CD4-positive, alpha-beta T cell (primary cell): ENCODE results near the gene FNDC10. TPM values are rescaled to one million over a fixed set of nuclear protein-coding genes. Genes with fewer than 3 reads are reported as not detected.
A peak's percentile ranks its signal among the peaks of the same experiment; 100 is the strongest.

Source experiments
- ATAC-seq: fragments of 200-7000 bp; cut with Tn5 transposase; one replicate; pipeline ENCODE4 v1.10.0; 2022; ENCODE audit warnings: mild to moderate bottlenecking; ENCODE audit not compliant: poor library complexity
- CTCF ChIA-PET: fragments of 350-600 bp; sonication (Branson Sonifier 250); formaldehyde crosslinking; loops from one replicate; lab custom pipeline; 2021; ENCODE audit warnings: antibody characterized with exemption, inconsistent platforms; lab: Charles Lee
- POLR2A ChIA-PET: fragments of 350-600 bp; sonication (Branson Sonifier 250); formaldehyde crosslinking; loops from one replicate; lab custom pipeline; 2021; ENCODE audit warnings: antibody characterized with exemption, inconsistent platforms; lab: Charles Lee
- DNase-seq, 14 experiments: peaks; one replicate each; pipeline ENCODE4 v3.0.0-alpha.2; 2013 to 2020; ENCODE audit warnings: mixed read lengths in 2 of 14
- H3K27ac ChIP-seq, 2 donors: one replicate each; pipeline versions ENCODE4 v1.5.1 to v1.7.0; 2013; ENCODE audit warnings: low read length in 2 of 2, low read depth in 1 of 2, mild to moderate bottlenecking in 1 of 2
- H3K27me3 ChIP-seq, 2 experiments: 1 replicate in 1 of 2; 2 replicates in 1 of 2; pipeline versions ENCODE4 v1.6.1 to v1.7.0; 2013; ENCODE audit warnings: low read length in 2 of 2, control low read depth in 1 of 2, mild to moderate bottlenecking in 1 of 2, moderate library complexity in 1 of 2; ENCODE audit not compliant: insufficient read depth in 2 of 2, control insufficient read depth in 1 of 2
- H3K36me3 ChIP-seq: one replicate; pipeline ENCODE4 v1.6.1; 2013; ENCODE audit warnings: low read length, control low read depth; ENCODE audit not compliant: insufficient read depth
- H3K4me1 ChIP-seq: one replicate; pipeline ENCODE4 v1.6.1; 2013; ENCODE audit warnings: low read length, control low read depth; ENCODE audit not compliant: insufficient read depth
- H3K4me3 ChIP-seq: one replicate; pipeline ENCODE4 v1.5.1; 2013; ENCODE audit warnings: mild to moderate bottlenecking, low read length, moderate library complexity
- H3K9me3 ChIP-seq, 2 experiments: 1 replicate in 1 of 2; 2 replicates in 1 of 2; pipeline versions ENCODE4 v1.6.1 to v1.7.0; 2013; ENCODE audit warnings: low read length in 2 of 2, mild to moderate bottlenecking in 2 of 2, control low read depth in 1 of 2, moderate library complexity in 1 of 2; ENCODE audit not compliant: control insufficient read depth in 1 of 2, insufficient read depth in 1 of 2
- H3K27ac Mint-ChIP-seq: one replicate; pipeline ENCODE4 v1.8.0; 2020; ENCODE audit warnings: mixed read lengths
- H3K27me3 Mint-ChIP-seq: one replicate; pipeline ENCODE4 v1.8.0; 2021; ENCODE audit warnings: mixed read lengths
- H3K36me3 Mint-ChIP-seq: one replicate; pipeline ENCODE4 v1.8.0; 2021; ENCODE audit warnings: low read depth, mixed read lengths
- H3K4me1 Mint-ChIP-seq: one replicate; pipeline ENCODE4 v1.8.0; 2021; ENCODE audit warnings: low read depth, mixed read lengths
- H3K4me3 Mint-ChIP-seq: one replicate; pipeline ENCODE4 v1.8.0; 2020; ENCODE audit warnings: mild to moderate bottlenecking, mixed read lengths
- H3K9me3 Mint-ChIP-seq: one replicate; pipeline ENCODE4 v1.8.0; 2020; ENCODE audit warnings: mixed read lengths
- CTCF ChIP-seq: fragments of 200-600 bp; IDR thresholded peaks from one replicate; pipeline ENCODE4 v1.8.0; 2022; ENCODE audit warnings: antibody characterized with exemption, mild to moderate bottlenecking
- intact Hi-C, 2 experiments: fragments of 100-400 bp; cut with DNase I in 1 of 2; cut with micrococcal nuclease in 1 of 2; formaldehyde crosslinking; loops; one replicate each; pipeline versions ENCODE4 v1.15.1 to v1.9.0; 2023 to 2025; cut with DNase I, micrococcal nuclease
- total RNA-seq, 174 experiments: library from RNA in 2 of 174; stranded (reverse) in 2 of 174; gene quantifications; one replicate each; pipeline ENCODE4 v1.2.3 and lab custom pipeline; 2021 to 2026

FNDC10 gene
- total RNA-seq, 2 experiments from 2014 or later, result 1.0 to 1.3 TPM

GRCh38 chr1:1616045-1616790 lies 16.3 kb upstream of the FNDC10 start:
- intact Hi-C loops, result loop anchor here in 1 of 2 experiments (5.0 kb wide), 2 partner anchors 104 to 291 kb away; partner anchors contain the start of gene ATAD3A
- ChIA-PET POLR2A (interaction anchor here (0.6 to 4.3 kb wide), 18 partner anchors 9 to 293 kb away, joined by 3 to 137 read pairs (median 8); partner anchors contain the start of genes ATAD3A, AURKAIP1, CCNL2 and CDK11A), CTCF (no interaction called here)
- H3K9me3 Mint-ChIP-seq, result no peaks in the 10 kb centered on the region
- H3K4me1 Mint-ChIP-seq, result peaks cover 28% of the 10 kb centered on the region
- Histone ChIP-seq H3K27me3 (no peaks in the 10 kb centered on the region), H3K36me3 (no peaks in the 10 kb centered on the region), H3K4me3 (peak overlapping the region; percentile 87), H3K9me3 (no peaks in the 10 kb centered on the region), H3K27ac (peak overlapping the region in 1 of 2 donors; percentile 99), H3K4me1 (peaks cover 32% of the 10 kb centered on the region)
- ATAC-seq (peak; percentile 7), DNase-seq (peak in 8 of 14 experiments; percentile 32 to 76 (median 52))
- no peak for TF ChIP-seq CTCF
- H3K4me3 Mint-ChIP-seq, result peak overlapping the region; percentile 92
- peaks cover 21% of the 10 kb centered on the region for H3K36me3 Mint-ChIP-seq
- peak overlapping the region; percentile 79 for H3K27ac Mint-ChIP-seq
- no peaks in the 10 kb centered on the region for H3K27me3 Mint-ChIP-seq

GRCh38 chr1:1615256-1616044 lies 15.5 kb upstream of the FNDC10 start, which contains the start of gene MIB2:
Gene MIB2 (plus strand): TSS chr1:1615500. CDS start chr1:1623453, 7,953 bp downstream.
- POLR2A ChIA-PET, result interaction anchor here (0.6 to 4.3 kb wide), 21 partner anchors 9 to 294 kb away, joined by 3 to 137 read pairs (median 7); partner anchors contain the start of genes ATAD3A, AURKAIP1, CCNL2 and CDK11A
- no peak for TF ChIP-seq CTCF
- Histone ChIP-seq H3K27me3 (no peaks in the 10 kb centered on the region), H3K9me3 (no peaks in the 10 kb centered on the region), H3K27ac (peak within 1 kb of the TSS; percentile 99 to 100), H3K36me3 (no peaks in the 10 kb centered on the region), H3K4me1 (peaks cover 32% of the 10 kb centered on the region), H3K4me3 (peak within 1 kb of the TSS; percentile 87)
- H3K36me3 Mint-ChIP-seq, result peaks cover 21% of the 10 kb centered on the region
- H3K27ac Mint-ChIP-seq, result peak within 1 kb of the TSS; percentile 100
- DNase-seq, result peak; percentile 94 to 100 (median 98)
- H3K27me3 Mint-ChIP-seq, result no peaks in the 10 kb centered on the region
- CTCF ChIA-PET, result interaction anchor here (1.3 kb wide), 1 partner anchor 15 kb away, joined by 4 read pairs; no protein-coding TSS in a partner anchor
- H3K4me1 Mint-ChIP-seq, result peaks cover 28% of the 10 kb centered on the region
- H3K9me3 Mint-ChIP-seq, result no peaks in the 10 kb centered on the region
- ATAC-seq, result peak; percentile 76
- peak within 1 kb of the TSS; percentile 97 for H3K4me3 Mint-ChIP-seq
- intact Hi-C loops, result loop anchor here (1.0 to 5.0 kb wide), 5 partner anchors 15 to 292 kb away; partner anchors contain the start of genes ATAD3A (in 1 of the 2), CDK11B (in 1 of the 2) and SSU72 (in 1 of the 2)

GRCh38 chr1:1614954-1615255 lies 15.0 kb upstream of the FNDC10 start:
- ATAC-seq (peak; percentile 10), DNase-seq (no peak)
- POLR2A ChIA-PET, result interaction anchor here (0.6 to 4.3 kb wide), 17 partner anchors 8 to 295 kb away, joined by 3 to 137 read pairs (median 10); partner anchors contain the start of genes ATAD3A, AURKAIP1, CCNL2 and CDK11A

More at GRCh38 chr1:1614954-1615255, 15.0 kb upstream of the FNDC10 start:
- Histone ChIP-seq H3K27ac (peak overlapping the region; percentile 87 to 99), H3K9me3 (no peaks in the 10 kb centered on the region), H3K27me3 (no peaks in the 10 kb centered on the region), H3K36me3 (no peaks in the 10 kb centered on the region), H3K4me3 (peak overlapping the region; percentile 87), H3K4me1 (peaks cover 32% of the 10 kb centered on the region)
- intact Hi-C loops, result loop anchor here (1.0 to 5.0 kb wide), 5 partner anchors 16 to 292 kb away; partner anchors contain the start of genes SSU72 (in 2 of the 2), ATAD3A (in 1 of the 2) and CDK11B (in 1 of the 2)
- no peak for TF ChIP-seq CTCF
- Mint-ChIP-seq H3K4me1 (peaks cover 28% of the 10 kb centered on the region), H3K27ac (peak overlapping the region; percentile 100), H3K9me3 (no peaks in the 10 kb centered on the region), H3K36me3 (peaks cover 21% of the 10 kb centered on the region), H3K4me3 (peak overlapping the region; percentile 97), H3K27me3 (no peaks in the 10 kb centered on the region)
- CTCF ChIA-PET, result interaction anchor here (1.0 to 1.3 kb wide), 2 partner anchors 15 to 294 kb away, joined by 4 read pairs; no protein-coding TSS in a partner anchor
